Stimulated activated naive CD8-positive, alpha-beta T cell treated with anti-CD3 and anti-CD28 coated beads, Interleukin-15, amount 100 ng/mL, for 72 hours (primary cell): Measurements from ENCODE around the gene USPL1.

ENCODE experiments used
- ATAC-seq: fragments of 150-1000 bp; cut with Tn5 transposase; 2 replicates; pipeline ENCODE4 v1.10.0; 2021; ENCODE audit warnings: mild to moderate bottlenecking, moderate library complexity
- DNase-seq, 2 donors: peaks; one replicate each; pipeline ENCODE4 v3.0.0; 2021 to 2022
- H3K27ac Mint-ChIP-seq, 2 donors: one replicate each; pipeline ENCODE4 v1.8.0; 2022; ENCODE audit warnings: mild to moderate bottlenecking in 2 of 2, mixed read lengths in 2 of 2, moderate library complexity in 2 of 2
- H3K27me3 Mint-ChIP-seq: one replicate; pipeline ENCODE4 v1.8.0; 2022; ENCODE audit warnings: mixed read lengths
- H3K4me1 Mint-ChIP-seq: one replicate; pipeline ENCODE4 v1.8.0; 2022; ENCODE audit warnings: mild to moderate bottlenecking, mixed read lengths
- H3K4me3 Mint-ChIP-seq, 2 donors: one replicate each; pipeline ENCODE4 v1.8.0; 2022; ENCODE audit warnings: mild to moderate bottlenecking in 2 of 2, mixed read lengths in 2 of 2, moderate library complexity in 1 of 2
- H3K9me3 Mint-ChIP-seq, 2 donors: one replicate each; pipeline ENCODE4 v1.8.0; 2022; ENCODE audit warnings: mixed read lengths in 2 of 2

USPL1 gene

DNA sequence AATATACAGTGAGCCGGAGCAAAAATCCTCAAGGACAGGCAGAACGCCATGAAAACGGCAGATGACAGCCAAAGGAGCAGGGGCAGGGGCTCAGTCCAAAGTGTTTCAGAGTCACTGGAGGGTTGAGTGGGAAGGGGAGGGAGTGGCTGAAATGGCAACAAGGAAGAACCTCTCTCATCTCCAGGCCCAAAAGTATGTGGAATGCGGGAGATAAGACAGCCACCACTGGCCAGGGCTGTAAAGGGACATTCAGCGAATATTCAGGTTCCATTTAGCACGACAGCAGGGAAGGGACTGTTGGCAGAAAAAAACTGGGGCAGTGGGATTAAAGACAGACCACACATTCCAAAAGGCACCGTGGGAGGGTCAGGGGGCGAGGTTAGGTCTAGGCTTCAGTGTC lies 48.4 kb downstream of the USPL1 start:
- no peaks in the 10 kb centered on the region for H3K27me3 Mint-ChIP-seq
- H3K9me3 Mint-ChIP-seq: no peaks in the 10 kb centered on the region
- no peak for DNase-seq
- ATAC-seq: no peak
- no peaks in the 10 kb centered on the region for H3K4me1 Mint-ChIP-seq
- no peak overlapping the region for H3K27ac Mint-ChIP-seq
- no peak overlapping the region for H3K4me3 Mint-ChIP-seq

DNA sequence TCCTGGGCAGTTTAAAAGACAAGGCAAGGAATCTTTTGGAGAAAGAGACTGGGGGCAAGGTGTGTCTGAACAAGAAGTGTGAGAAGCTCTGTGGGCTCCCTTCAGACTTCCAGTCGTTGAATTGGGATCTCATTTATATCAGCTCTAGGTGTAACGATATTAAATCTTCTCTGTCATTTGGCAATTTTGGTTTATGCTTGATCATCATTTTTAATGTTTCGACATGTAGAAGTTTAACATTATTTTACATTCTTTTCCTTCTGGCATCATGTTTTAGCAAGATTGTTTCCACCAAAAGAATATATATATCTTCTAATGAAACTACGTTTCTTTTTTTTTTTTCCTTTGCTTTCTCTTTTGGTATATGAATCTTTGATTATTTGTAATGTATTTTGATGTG lies 49.3 kb downstream of the USPL1 start:
- no peaks in the 10 kb centered on the region for H3K27me3 Mint-ChIP-seq
- ATAC-seq (no peak), DNase-seq (no peak)
- H3K27ac Mint-ChIP-seq: no peak overlapping the region
- H3K9me3 Mint-ChIP-seq: no peaks in the 10 kb centered on the region
- no peaks in the 10 kb centered on the region for H3K4me1 Mint-ChIP-seq
- no peak overlapping the region for H3K4me3 Mint-ChIP-seq

DNA sequence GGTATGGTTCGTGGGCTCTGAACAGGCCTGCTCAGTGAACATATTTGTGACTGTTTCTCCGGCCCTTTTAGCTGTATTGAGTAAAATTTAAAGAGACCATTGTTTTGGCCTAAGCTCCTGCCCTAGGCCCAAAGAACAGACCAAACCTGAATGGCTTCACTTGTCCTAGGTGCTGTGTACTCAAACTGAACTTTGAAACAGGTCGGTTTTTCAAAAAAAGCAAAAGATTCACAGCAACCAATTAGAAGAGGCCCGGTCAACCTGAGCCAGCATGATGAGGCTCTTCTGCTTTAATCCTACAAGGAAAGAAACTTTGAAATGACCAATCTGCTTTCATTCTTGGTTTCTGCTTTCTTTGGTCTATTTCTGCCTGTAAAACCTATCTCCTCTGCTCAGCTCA lies 50.6 kb downstream of the USPL1 start:
- Mint-ChIP-seq H3K4me1 (peaks cover under 1% of the 10 kb centered on the region), H3K27ac (no peak overlapping the region), H3K27me3 (no peaks in the 10 kb centered on the region), H3K4me3 (no peak overlapping the region), H3K9me3 (no peaks in the 10 kb centered on the region)
- DNase-seq: no peak
- ATAC-seq: no peak

DNA sequence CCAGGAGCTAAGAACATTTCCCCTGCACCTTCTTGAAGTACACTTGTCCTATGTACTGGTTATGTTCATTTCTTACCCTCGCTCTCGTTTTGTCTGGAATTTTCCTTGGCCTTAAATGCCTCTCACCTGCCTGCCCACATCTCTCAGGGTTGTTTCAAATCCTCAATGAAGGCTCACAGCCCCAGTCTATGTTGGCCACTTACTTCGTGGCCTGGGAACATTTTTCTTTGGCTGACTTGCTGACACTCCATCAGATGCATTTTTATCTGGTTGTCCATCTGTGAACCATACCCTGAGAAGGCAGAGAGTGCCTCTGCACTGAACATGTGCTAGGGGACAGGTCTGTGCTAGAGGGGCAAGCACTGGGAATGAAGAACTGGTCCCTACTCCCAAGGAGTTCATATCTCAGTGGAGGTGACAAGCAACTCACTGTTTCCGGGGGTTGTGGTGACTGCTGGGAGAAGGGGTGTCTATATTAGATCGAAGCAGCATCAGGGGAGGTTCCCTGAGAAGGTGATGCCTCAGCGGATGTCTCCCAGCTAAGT lies 53.6 kb downstream of the USPL1 start:
- Mint-ChIP-seq H3K4me1 (peaks cover 13% of the 10 kb centered on the region), H3K27me3 (peaks cover 7% of the 10 kb centered on the region), H3K4me3 (no peak overlapping the region), H3K27ac (no peak overlapping the region), H3K9me3 (no peaks in the 10 kb centered on the region)
- ATAC-seq (no peak), DNase-seq (no peak)

DNA sequence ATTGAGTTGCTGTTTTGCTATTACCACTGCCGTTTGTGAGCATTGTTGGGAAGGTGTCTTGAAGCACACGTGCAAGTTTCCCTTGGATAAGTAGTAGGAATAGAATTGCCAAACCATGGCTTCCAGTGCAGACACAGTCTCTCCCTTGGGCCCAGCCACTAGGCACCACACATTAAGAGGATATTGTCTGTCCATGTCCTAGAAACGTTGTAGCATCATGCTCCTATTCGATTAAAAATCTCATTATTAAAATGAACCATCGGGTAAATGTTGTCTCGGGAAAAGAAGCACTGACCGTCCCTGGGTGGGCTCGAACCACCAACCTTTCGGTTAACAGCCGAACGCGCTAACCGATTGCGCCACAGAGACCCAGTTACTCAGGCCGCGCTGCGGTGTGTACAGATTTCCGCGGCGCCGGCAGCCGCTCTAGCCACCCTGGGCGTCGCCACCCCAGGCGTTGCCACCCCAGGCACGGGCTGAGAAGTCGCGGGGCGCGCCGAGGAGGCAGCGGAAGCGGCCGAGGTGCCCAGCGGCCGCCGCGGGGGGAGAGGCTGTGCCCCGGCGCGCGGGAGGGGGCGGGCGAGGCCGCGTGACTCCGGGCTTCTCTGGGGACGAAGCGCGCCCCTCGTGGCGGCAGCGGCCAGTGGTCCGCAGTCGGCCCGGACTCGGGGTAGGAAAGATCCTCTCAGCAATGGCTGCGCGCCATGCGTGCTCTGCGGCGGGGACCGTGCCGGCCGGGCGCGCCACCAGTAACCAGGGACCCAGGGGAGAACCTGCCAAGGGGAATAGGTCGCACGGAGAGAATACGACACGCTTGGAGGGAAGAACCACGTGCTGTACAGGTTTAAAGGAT lies 56.2 kb downstream of the USPL1 start:
- DNase-seq (peak; percentile 95 to 96), ATAC-seq (peak; percentile 97)
- Mint-ChIP-seq H3K27ac (peak overlapping the region; percentile 94 to 100), H3K4me1 (peaks cover 13% of the 10 kb centered on the region), H3K4me3 (peak overlapping the region; percentile 91 to 94), H3K27me3 (peaks cover 7% of the 10 kb centered on the region), H3K9me3 (no peaks in the 10 kb centered on the region)

DNA sequence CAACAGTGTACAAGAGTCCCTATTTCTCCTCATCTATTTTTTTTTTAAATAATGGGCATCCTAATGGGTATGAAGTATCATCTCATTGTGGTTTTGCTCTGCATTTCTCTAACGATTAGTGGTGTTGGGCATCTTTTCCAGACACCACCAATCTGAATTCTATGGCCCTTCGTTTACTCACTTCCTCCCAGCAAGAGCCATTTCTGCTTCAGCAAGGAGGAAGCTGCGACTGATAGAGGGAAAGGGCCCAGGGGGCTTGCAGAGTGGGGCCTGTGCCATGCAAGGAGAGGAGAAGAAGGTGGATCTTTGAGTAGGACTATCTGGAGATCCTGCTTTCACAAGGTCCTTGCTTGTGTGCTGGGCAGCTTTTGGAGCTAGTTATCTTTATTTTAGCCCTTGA lies 58.0 kb downstream of the USPL1 start:
- DNase-seq: no peak
- Mint-ChIP-seq H3K9me3 (no peaks in the 10 kb centered on the region), H3K27ac (no peak overlapping the region), H3K27me3 (peaks cover 7% of the 10 kb centered on the region), H3K4me3 (no peak overlapping the region), H3K4me1 (peaks cover 21% of the 10 kb centered on the region)
- no peak for ATAC-seq

DNA sequence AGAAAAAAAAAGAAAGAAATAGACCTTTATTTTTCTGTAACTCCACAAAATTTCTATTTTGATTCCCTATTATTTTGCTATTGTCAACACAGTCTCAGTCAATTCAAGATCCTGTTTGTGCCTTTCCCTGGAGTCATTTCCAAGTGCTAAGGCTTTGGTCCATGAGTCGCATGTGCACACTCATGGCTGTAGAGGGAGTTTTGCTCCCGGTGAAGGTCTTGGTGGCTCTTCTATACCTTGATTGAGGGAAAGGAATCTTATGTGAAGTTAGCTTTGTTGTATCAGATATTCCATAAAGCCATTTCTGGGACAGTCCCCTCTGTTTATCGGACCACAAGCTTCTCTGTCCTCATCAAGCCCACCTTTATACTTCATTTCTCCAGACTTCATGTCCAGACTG lies 59.0 kb downstream of the USPL1 start:
- Mint-ChIP-seq H3K9me3 (no peaks in the 10 kb centered on the region), H3K27me3 (peaks cover 7% of the 10 kb centered on the region), H3K27ac (no peak overlapping the region), H3K4me1 (peaks cover 21% of the 10 kb centered on the region), H3K4me3 (no peak overlapping the region)
- DNase-seq (no peak), ATAC-seq (no peak)

DNA sequence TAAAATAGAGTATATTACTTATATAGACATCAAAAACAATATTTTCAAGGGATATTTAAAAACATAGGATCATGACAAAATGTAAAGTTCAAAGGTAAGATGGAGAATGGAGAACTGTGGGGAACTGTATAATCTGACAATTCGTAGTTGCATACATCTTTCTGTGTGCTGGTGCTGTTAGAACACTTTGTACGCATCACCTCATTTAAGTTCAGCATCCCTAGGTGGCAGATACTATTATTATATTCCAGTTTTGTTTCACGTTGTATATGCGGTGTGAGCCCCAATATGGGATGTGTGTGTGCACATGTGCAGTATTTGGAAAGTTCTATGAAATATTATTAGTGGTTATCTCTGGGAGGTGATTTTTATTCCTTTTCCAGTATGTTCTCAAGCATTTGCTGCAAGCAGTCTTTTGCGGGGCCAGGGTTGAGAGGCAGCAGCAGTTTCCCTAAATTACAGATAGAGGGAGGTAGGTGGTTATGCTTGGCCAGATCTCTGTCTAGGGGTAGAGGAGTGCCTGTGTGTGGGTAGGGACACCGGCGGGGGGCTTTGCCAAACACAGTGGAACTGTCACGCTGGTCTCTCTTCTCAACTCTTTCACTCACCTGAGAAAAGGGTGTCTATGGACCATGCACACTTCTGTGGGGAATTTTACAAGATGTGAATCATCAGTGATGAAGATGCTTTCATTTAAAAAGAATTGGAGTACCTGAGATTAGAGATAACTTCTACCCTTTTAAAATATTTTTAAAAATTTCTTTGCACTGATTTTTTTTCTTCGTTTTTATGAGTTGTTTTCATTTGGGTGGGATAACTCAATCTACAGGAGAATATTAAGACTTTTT lies 62.0 kb downstream of the USPL1 start:
- no peak overlapping the region for H3K27ac Mint-ChIP-seq
- H3K4me3 Mint-ChIP-seq: no peak overlapping the region
- DNase-seq: peak; percentile 18 to 20

DNA sequence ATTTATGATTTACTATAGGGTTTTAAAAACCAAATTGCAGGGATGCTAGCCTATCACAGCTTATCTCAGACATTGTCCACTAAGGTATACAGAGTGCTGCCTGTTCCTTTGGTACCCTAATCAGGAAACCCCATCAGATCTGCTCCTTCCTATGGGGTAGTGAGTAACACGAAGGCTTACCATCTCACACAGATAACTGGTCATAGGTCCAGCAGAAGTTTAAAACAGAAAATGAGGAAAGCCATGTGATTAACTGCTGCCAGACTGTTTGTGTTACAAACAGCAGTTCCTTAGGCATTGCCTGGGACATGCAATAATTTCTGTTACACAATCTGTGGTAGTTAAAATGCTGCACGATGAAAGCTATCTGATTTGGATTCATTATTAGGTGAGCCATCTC lies 64.1 kb downstream of the USPL1 start:
- no peaks in the 10 kb centered on the region for H3K27me3 Mint-ChIP-seq
- H3K4me1 Mint-ChIP-seq: peaks cover 8% of the 10 kb centered on the region
- H3K9me3 Mint-ChIP-seq: no peaks in the 10 kb centered on the region
- no peak for ATAC-seq
- no peak for DNase-seq
- no peak overlapping the region for H3K27ac Mint-ChIP-seq
- no peak overlapping the region for H3K4me3 Mint-ChIP-seq

More for the DNA sequence above, 62.0 kb downstream of the USPL1 start:
- ATAC-seq: peak; percentile 85
- H3K9me3 Mint-ChIP-seq: no peaks in the 10 kb centered on the region
- peaks cover 7% of the 10 kb centered on the region for H3K27me3 Mint-ChIP-seq
- H3K4me1 Mint-ChIP-seq: peaks cover 8% of the 10 kb centered on the region

DNA sequence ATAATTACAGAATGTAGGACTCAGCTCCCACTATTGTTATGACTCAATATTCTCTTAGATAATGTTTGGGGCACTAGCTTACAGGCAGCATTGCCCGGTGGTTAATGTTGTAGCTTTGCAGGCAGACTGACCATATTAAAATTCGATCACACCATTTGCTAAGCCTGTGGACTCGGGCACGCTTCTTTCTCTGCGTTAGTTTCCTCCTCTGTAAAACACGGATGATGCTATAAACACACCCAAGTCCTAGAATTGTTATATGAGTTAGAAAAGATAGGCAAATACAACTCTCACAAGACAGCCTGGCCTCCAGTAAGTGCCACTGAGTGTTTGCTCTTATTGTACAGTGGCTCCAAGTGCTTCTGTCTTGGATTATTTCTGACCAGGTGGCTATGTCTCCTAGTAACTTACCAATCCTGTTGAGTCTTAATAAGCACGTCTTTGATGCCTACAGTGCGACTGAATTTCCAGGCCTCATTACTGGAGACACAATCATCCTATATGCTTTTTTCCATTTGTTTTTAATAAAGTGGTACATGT lies 67.7 kb downstream of the USPL1 start:
- no peak overlapping the region for H3K4me3 Mint-ChIP-seq
- peaks cover 5% of the 10 kb centered on the region for H3K4me1 Mint-ChIP-seq
- no peaks in the 10 kb centered on the region for H3K27me3 Mint-ChIP-seq
- DNase-seq (no peak), ATAC-seq (no peak)
- peaks cover 0 to 10% of the 10 kb centered on the region in 2 donors for H3K9me3 Mint-ChIP-seq
- no peak overlapping the region for H3K27ac Mint-ChIP-seq

DNA sequence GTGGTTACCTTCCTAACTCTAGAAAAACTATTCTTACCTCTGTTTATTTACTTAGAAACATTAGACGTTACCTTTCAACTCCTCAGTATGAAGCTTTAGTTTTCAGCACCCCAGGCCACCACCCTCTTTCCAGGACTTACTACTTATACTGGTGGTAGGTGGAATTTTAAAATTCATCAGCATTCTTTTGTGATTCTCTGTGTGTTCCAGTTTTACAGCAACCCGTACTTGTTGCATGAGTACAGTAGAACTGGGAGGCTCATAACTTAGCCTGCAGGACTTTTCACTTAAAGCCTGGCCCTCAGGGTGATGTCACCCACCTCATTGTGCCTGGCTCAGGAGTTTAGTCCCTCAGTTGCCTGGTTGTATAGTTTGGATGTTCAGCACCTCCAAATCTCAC lies 68.3 kb downstream of the USPL1 start:
- H3K27ac Mint-ChIP-seq: no peak overlapping the region
- no peak for DNase-seq

DNA sequence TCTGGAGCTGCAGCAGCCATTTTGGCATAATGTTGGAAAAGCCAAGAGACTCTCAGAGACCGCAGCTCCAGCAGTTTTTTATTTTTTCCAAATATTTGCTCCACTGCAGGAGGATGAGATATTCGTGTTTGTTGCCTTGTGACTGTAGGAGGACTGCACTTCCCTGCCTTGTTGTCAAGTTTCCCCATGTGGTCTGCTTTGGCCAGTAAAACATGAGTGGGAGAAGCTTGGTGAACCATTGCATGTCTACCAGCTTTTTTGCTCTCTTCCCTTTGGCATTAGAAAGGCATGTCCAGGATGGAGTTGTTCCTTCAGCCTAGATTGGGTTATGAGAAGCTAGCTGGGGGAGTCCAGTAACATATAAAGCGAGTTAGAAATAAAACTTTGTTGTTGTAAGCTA lies 69.9 kb downstream of the USPL1 start:
- ATAC-seq (no peak), DNase-seq (no peak)
- no peak overlapping the region for H3K4me3 Mint-ChIP-seq
- peaks cover 0 to 10% of the 10 kb centered on the region in 2 donors for H3K9me3 Mint-ChIP-seq
- peaks cover 10% of the 10 kb centered on the region for H3K4me1 Mint-ChIP-seq
- no peak overlapping the region for H3K27ac Mint-ChIP-seq
- peaks cover 6% of the 10 kb centered on the region for H3K27me3 Mint-ChIP-seq

More for the DNA sequence above, 68.3 kb downstream of the USPL1 start:
- Mint-ChIP-seq H3K4me3 (no peak overlapping the region), H3K27me3 (no peaks in the 10 kb centered on the region), H3K9me3 (peaks cover 0 to 10% of the 10 kb centered on the region in 2 donors), H3K4me1 (peaks cover 10% of the 10 kb centered on the region)
- no peak for ATAC-seq

DNA sequence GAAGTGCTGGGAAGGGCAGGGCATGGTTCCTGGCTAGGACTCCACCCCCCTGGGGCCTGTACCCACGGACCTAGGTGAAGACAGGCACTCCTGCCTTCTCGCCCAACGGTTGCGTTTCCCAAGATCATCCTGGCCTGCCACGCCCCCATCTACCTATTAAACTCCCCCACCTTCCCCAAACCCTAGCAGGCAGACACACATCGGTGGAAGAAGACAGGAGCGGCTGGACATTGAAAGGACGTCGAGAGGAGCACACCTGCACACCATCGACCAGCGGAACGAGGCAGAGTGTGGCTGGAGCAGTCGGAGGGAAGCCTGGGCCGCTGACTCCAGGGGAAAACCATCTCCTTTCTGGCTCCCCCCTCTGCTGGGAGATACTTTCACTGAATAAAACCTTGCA lies 72.0 kb downstream of the USPL1 start:
- Mint-ChIP-seq H3K4me1 (peaks cover 10% of the 10 kb centered on the region), H3K9me3 (peaks cover 0 to 10% of the 10 kb centered on the region in 2 donors), H3K27me3 (peaks cover 22% of the 10 kb centered on the region), H3K27ac (no peak overlapping the region), H3K4me3 (no peak overlapping the region)
- ATAC-seq (no peak), DNase-seq (no peak)

DNA sequence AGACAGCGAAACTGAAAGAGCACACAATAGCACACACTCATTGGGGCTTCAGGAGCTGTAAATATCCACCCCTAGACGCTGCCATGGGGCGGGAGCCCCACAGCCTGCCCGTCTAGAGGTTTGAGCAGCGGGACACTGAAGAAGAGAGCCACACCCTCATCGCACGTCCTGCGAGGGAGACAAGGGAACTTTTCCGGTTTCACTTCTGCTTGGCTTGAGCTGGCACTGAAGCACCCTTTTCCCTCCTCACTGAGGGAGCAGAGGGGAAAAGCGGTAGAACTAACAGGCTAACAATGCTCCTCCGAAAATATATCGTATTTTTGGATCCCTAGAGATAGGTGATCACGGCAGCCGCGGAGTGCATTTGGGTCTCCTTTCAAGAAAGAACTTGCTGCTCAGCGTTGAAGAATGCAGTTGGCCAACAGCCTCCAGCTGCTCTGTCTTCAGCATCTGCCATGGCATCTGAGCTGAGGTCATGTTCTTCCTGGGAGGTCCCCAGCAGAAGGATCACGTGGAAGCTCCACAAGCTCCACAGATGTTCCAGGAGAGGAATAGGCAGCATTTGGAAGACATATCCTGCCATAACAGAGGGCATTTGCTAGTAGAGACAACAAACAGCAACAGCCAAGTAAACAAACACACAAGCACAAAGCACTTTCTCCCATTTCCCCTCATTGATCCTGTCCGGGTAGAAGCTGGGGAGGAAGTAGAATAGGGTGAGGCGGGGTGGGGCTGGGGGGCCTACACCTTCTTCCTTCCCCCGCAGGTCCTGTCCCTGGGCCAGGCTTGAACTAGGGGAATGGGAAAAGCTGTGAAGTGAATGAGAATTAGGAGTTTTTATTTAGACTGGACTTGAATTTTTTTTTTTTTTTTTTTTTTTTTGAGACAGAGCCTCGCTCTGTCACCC lies 72.8 kb downstream of the USPL1 start:
- Mint-ChIP-seq H3K4me1 (peaks cover 10% of the 10 kb centered on the region), H3K4me3 (peak overlapping the region; percentile 41 to 61), H3K9me3 (peaks cover 0 to 10% of the 10 kb centered on the region in 2 donors), H3K27me3 (peaks cover 29% of the 10 kb centered on the region), H3K27ac (peak overlapping the region in 1 of 2 donors; percentile 67)
- ATAC-seq (no peak), DNase-seq (no peak)

DNA sequence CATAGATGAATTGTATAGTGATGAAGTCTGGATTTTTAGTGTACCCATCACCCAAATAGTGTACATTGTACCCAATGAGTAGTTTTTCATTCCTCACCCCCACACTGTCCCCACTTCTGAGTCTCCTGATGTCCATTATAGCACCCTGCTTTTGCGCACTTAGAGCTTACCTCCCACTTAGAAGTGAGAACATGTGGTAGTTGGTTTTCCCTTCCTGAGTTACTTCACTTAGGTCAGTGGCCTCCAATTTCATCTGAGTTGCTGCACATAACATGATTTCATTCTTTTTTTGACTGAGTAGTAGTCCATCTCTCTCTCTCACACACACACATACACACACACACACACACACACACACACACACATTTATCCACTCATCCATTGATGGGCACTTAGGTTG lies 74.4 kb downstream of the USPL1 start:
- peaks cover 18% of the 10 kb centered on the region for H3K4me1 Mint-ChIP-seq
- H3K27ac Mint-ChIP-seq: no peak overlapping the region
- peaks cover 45% of the 10 kb centered on the region for H3K27me3 Mint-ChIP-seq
- ATAC-seq: no peak
- H3K4me3 Mint-ChIP-seq: no peak overlapping the region
- peaks cover 0 to 10% of the 10 kb centered on the region in 2 donors for H3K9me3 Mint-ChIP-seq
- DNase-seq: no peak
